Testis (tissue), 2 donors: ENCODE results near the gene IER3IP1.

Source experiments
- POLR2A ChIP-seq: fragments of 450-650 bp; IDR thresholded peaks from one replicate; pipeline ENCODE4 v1.6.1; 2017; ENCODE audit warnings: antibody characterized with exemption, mild to moderate bottlenecking, moderate library complexity
- TF ChIP-seq, protein P1 (sequence below), 3 experiments: fragments of 450-650 bp in 2 of 3; fragments of 200-600 bp in 1 of 3; sonication (generic) in 1 of 3; IDR thresholded peaks; one replicate each; pipeline ENCODE4 v1.5.1; 2016 to 2019; ENCODE audit warnings: antibody characterized with exemption in 3 of 3, mild to moderate bottlenecking in 2 of 3, moderate library complexity in 1 of 3

DNA sequence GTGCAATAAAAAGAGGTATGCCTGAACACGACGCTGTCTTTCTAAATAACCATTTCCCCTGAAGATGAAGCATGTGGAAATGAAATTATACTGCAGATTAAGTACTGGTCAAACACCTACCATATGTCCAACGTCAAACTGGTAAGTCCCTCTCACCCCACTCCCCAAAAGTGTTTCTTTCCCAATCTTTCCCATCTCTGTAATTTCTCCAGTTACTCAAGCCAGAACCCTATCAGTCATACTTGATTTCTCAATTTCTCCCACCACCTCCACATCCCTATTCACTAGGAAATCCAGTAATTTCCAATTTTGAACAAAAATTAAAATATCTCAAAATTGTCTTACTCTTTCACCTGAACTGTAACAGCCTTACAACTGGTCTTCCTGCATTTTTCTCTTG is 55.0 kb downstream of the IER3IP1 start:
- TF ChIP-seq, protein P1, sequence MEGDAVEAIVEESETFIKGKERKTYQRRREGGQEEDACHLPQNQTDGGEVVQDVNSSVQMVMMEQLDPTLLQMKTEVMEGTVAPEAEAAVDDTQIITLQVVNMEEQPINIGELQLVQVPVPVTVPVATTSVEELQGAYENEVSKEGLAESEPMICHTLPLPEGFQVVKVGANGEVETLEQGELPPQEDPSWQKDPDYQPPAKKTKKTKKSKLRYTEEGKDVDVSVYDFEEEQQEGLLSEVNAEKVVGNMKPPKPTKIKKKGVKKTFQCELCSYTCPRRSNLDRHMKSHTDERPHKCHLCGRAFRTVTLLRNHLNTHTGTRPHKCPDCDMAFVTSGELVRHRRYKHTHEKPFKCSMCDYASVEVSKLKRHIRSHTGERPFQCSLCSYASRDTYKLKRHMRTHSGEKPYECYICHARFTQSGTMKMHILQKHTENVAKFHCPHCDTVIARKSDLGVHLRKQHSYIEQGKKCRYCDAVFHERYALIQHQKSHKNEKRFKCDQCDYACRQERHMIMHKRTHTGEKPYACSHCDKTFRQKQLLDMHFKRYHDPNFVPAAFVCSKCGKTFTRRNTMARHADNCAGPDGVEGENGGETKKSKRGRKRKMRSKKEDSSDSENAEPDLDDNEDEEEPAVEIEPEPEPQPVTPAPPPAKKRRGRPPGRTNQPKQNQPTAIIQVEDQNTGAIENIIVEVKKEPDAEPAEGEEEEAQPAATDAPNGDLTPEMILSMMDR (IDR thresholded peaks at IDR 0.05), result no peak
- no peak for TF ChIP-seq POLR2A
